Spleen (tissue), 7 donors: ENCODE data around the gene PA2G4.

Source experiments
- POLR2A ChIP-seq, 3 donors: fragments of 450-650 bp; IDR thresholded peaks; one replicate each; pipeline ENCODE4 v1.5.1; 2017; ENCODE audit warnings: antibody characterized with exemption in 3 of 3, mild to moderate bottlenecking in 1 of 3
- TF ChIP-seq, protein P1 (sequence below), 11 experiments: fragments of 200-600 bp in 7 of 11; fragments of 450-650 bp in 4 of 11; sonication (generic) in 4 of 11; IDR thresholded peaks in 8 of 11; conservative IDR thresholded peaks in 3 of 11; 1 replicate in 7 of 11; 2 replicates in 4 of 11; pipeline versions ENCODE4 v1.4.0 to v1.8.0; 2016 to 2021; ENCODE audit warnings: antibody characterized with exemption in 11 of 11, inconsistent platforms in 4 of 11, mild to moderate bottlenecking in 1 of 11
- donor health status: DM: no; HTN: no; CAD: no; lungs with moderate emphysema.
- donor health status: DM: no; HTN: no; CAD: no.
- donor health status: DM: no; HTN: no; CAD: no.

DNA sequence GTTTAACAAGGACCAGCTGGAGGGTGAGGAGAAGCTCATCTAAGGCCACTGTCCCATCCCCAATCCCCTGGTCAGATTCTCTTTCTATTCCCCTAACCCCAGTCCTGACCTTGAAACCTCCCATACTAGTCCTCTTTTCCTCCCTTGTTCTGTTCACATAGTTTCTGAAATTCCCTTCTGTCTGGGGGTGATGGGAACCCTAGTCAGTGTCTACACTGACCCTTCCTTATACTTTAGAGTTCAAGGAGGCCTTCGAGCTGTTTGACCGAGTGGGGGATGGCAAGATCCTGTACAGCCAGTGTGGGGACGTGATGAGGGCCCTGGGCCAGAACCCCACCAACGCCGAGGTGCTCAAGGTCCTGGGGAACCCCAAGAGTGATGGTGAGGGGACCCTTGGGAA, 50.5 kb downstream of the PA2G4 start:
- TF ChIP-seq, protein P1, sequence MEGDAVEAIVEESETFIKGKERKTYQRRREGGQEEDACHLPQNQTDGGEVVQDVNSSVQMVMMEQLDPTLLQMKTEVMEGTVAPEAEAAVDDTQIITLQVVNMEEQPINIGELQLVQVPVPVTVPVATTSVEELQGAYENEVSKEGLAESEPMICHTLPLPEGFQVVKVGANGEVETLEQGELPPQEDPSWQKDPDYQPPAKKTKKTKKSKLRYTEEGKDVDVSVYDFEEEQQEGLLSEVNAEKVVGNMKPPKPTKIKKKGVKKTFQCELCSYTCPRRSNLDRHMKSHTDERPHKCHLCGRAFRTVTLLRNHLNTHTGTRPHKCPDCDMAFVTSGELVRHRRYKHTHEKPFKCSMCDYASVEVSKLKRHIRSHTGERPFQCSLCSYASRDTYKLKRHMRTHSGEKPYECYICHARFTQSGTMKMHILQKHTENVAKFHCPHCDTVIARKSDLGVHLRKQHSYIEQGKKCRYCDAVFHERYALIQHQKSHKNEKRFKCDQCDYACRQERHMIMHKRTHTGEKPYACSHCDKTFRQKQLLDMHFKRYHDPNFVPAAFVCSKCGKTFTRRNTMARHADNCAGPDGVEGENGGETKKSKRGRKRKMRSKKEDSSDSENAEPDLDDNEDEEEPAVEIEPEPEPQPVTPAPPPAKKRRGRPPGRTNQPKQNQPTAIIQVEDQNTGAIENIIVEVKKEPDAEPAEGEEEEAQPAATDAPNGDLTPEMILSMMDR (IDR thresholded peaks at IDR 0.05 in 8 of 11, conservative IDR thresholded peaks at IDR 0.05 in 3 of 11), result no peak
- TF ChIP-seq POLR2A (IDR thresholded peaks at IDR 0.05), result no peak
